ENCODE data around the gene TTC13. TPM values are rescaled to one million over a fixed set of nuclear protein-coding genes. Genes with fewer than 3 reads are reported as not detected.

Gene TTC13
- total RNA-seq, 4 donors from 2014 or later = 20.4 to 30.1 (median 25.6) TPM

- Histone ChIP-seq H3K36me3 (no peaks in the 10 kb centered on the region), H3K4me3 (peak overlapping the region in 3 of 4 donors; percentile 77 to 87 (median 80)), H3K27me3 (no peaks in the 10 kb centered on the region), H3K9me3 (no peaks in the 10 kb centered on the region), H3K27ac (peak overlapping the region; percentile 82 to 95 (median 88)), H3K4me1 (peaks cover 0 to 87% (median 42%) of the 10 kb centered on the region in 4 donors)
- 41 to 49% methylated on average over 8 of the region's 8 CpGs for WGBS, 2 donors
- no peak for TF ChIP-seq EP300 (IDR thresholded peaks at IDR 0.05)
- no peak for TF ChIP-seq CTCF (IDR thresholded peaks at IDR 0.05)
- TF ChIP-seq POLR2A (IDR thresholded peaks at IDR 0.05) = no peak
- DNase-seq (ENCODE audit: low spot score in 2 of 2) = no peak
Measured at GRCh38 chr1:230865062-230865817, 113.4 kb downstream of the TTC13 start.

GRCh38 chr1:230864441-230864840, 114.2 kb downstream of the TTC13 start:
- WGBS, 2 donors = 45 to 52% methylated on average over 9 of the region's 9 CpGs
- H3K27ac ChIP-seq = peak overlapping the region; percentile 48 to 95 (median 88)
- no peaks in the 10 kb centered on the region for H3K27me3 ChIP-seq
- TF ChIP-seq CTCF (IDR thresholded peaks at IDR 0.05) (no peak), EP300 (IDR thresholded peaks at IDR 0.05) (no peak), POLR2A (IDR thresholded peaks at IDR 0.05) (no peak)
- H3K9me3 ChIP-seq = no peaks in the 10 kb centered on the region
- H3K36me3 ChIP-seq = no peaks in the 10 kb centered on the region
- no peak for DNase-seq (ENCODE audit: low spot score in 2 of 2)
- H3K4me1 ChIP-seq = peaks cover 0 to 88% (median 44%) of the 10 kb centered on the region in 4 donors
- H3K4me3 ChIP-seq = peak overlapping the region in 3 of 4 donors; percentile 2 to 87 (median 80)

GRCh38 chr1:230863449-230863848, 115.2 kb downstream of the TTC13 start:
- WGBS, 2 donors = 51 to 58% methylated on average over 6 of the region's 6 CpGs
- peak overlapping the region; percentile 48 to 95 (median 88) for H3K27ac ChIP-seq
- no peak for DNase-seq (ENCODE audit: low spot score in 2 of 2)
- no peaks in the 10 kb centered on the region for H3K27me3 ChIP-seq
- no peak for TF ChIP-seq POLR2A (IDR thresholded peaks at IDR 0.05)
- no peak for TF ChIP-seq EP300 (IDR thresholded peaks at IDR 0.05)
- TF ChIP-seq CTCF (IDR thresholded peaks at IDR 0.05) = no peak
- H3K4me3 ChIP-seq = no peak overlapping the region
- no peaks in the 10 kb centered on the region for H3K9me3 ChIP-seq
- H3K4me1 ChIP-seq = peaks cover under 1 to 89% (median 43%) of the 10 kb centered on the region in 4 donors
- H3K36me3 ChIP-seq = no peaks in the 10 kb centered on the region

GRCh38 chr1:230861970-230862595, 116.6 kb downstream of the TTC13 start:
- Histone ChIP-seq H3K4me3 (no peak overlapping the region), H3K27me3 (no peaks in the 10 kb centered on the region), H3K36me3 (no peaks in the 10 kb centered on the region), H3K27ac (peak overlapping the region; percentile 7 to 95 (median 70)), H3K4me1 (peaks cover 3 to 97% (median 53%) of the 10 kb centered on the region in 4 donors), H3K9me3 (no peaks in the 10 kb centered on the region)
- 48 to 52% methylated on average over 4 of the region's 4 CpGs for WGBS, 2 donors
- DNase-seq (ENCODE audit: low spot score in 2 of 2) = no peak
- TF ChIP-seq EP300 (IDR thresholded peaks at IDR 0.05) (no peak), POLR2A (IDR thresholded peaks at IDR 0.05) (no peak), CTCF (IDR thresholded peaks at IDR 0.05) (no peak)

- TF ChIP-seq EP300 (IDR thresholded peaks at IDR 0.05) (no peak), CTCF (IDR thresholded peaks at IDR 0.05) (peak in 1 of 5 experiments; percentile 25)
- no peak for DNase-seq (ENCODE audit: low spot score in 2 of 2)
- no peaks in the 10 kb centered on the region for H3K36me3 ChIP-seq
- H3K27ac ChIP-seq = peak overlapping the region; percentile 7 to 95 (median 70)
- H3K4me3 ChIP-seq = no peak overlapping the region
- no peaks in the 10 kb centered on the region for H3K9me3 ChIP-seq
- no peaks in the 10 kb centered on the region for H3K27me3 ChIP-seq
- WGBS, 2 donors = 76 to 78% methylated on average over 13 of the region's 13 CpGs
- H3K4me1 ChIP-seq = peaks cover 3 to 98% (median 54%) of the 10 kb centered on the region in 4 donors
Measured at GRCh38 chr1:230861489-230861888, 117.2 kb downstream of the TTC13 start.

All from tibial nerve (tissue), 4 donors.